B cell (primary cell): ENCODE results near the gene CEP41.

Experiments used
- CTCF ChIP-seq: fragments of 200-600 bp; IDR thresholded peaks from one replicate; pipeline ENCODE4 v1.8.0; 2022; ENCODE audit warnings: antibody characterized with exemption, mild to moderate bottlenecking
- EZH2 ChIP-seq: IDR thresholded peaks from 2 replicates; pipeline ENCODE4 v1.6.1; 2012; ENCODE audit warnings: borderline replicate concordance, low read depth, mild to moderate bottlenecking, moderate library complexity, low read length; ENCODE audit not compliant: insufficient read depth, poor library complexity, severe bottlenecking

- TF ChIP-seq CTCF, result no peak
- TF ChIP-seq EZH2, result no peak
Measured at GRCh38 chr7:130379921-130380860, 60.6 kb downstream of the CEP41 start, which contains the start of gene CPA1.
